ENCODE data around the gene GALC. TPM values are rescaled to one million over a fixed set of nuclear protein-coding genes. Genes with fewer than 3 reads are reported as not detected.
A peak's percentile ranks its signal among the peaks of the same experiment; 100 is the strongest.

GALC gene
- total RNA-seq, 1 experiment from 2014 or later = 0.18 TPM

GRCh38 chr14:88017535-88017934, 24.6 kb upstream of the GALC start:
- H3K9me3 ChIP-seq (ENCODE audit: low read length) = no peaks in the 10 kb centered on the region
- no peaks in the 10 kb centered on the region for H3K27me3 ChIP-seq (ENCODE audit: low read length)
- no peak overlapping the region for H3K4me2 ChIP-seq (ENCODE audit: low read length)
- DNase-seq = no peak
- CTCF ChIA-PET = interaction anchor here (0.5 kb wide), 1 partner anchor 363 kb away, joined by 3 read pairs; no protein-coding TSS in a partner anchor
- no peaks in the 10 kb centered on the region for H3K36me3 ChIP-seq (ENCODE audit: low read depth, low read length)
- no peaks in the 10 kb centered on the region for H3K79me2 ChIP-seq (ENCODE audit: low read length)
- no peaks in the 10 kb centered on the region for H3K9me2 ChIP-seq (replicated peaks; ENCODE audit: low read length)
- H3F3A ChIP-seq (ENCODE audit: low read length, unreplicated experiment) = no peaks in the 10 kb centered on the region
- H2AFZ ChIP-seq (ENCODE audit: low read length) = no peak overlapping the region
- no peak overlapping the region for H3K4me3 ChIP-seq (ENCODE audit: low read length)
- ATAC-seq = no peak
- no peaks in the 10 kb centered on the region for H4K20me1 ChIP-seq (ENCODE audit: low read length)
- no peak for TF ChIP-seq EZH2 (IDR thresholded peaks at IDR 0.05; ENCODE audit: low read length, unreplicated experiment)
- TF ChIP-seq CTCF (conservative IDR thresholded peaks at IDR 0.05; ENCODE audit: low read depth, low read length) = no peak
- TF ChIP-seq EZH2phosphoT487 (IDR thresholded peaks at IDR 0.05; ENCODE audit: borderline replicate concordance, low read length) = no peak
- intact Hi-C loops (cut with micrococcal nuclease) = loop anchor here (10.0 kb wide), 1 partner anchor 447 kb away; no protein-coding TSS in a partner anchor
- no peak overlapping the region for H3K27ac ChIP-seq (ENCODE audit: low read length)
- H3K4me1 ChIP-seq (ENCODE audit: insufficient read depth, low read length) = no peaks in the 10 kb centered on the region
- no peak overlapping the region for H3K9ac ChIP-seq (ENCODE audit: low read length)
- BruUV-seq (replicated peaks) = no TSS peak
- POLR2A ChIA-PET (ENCODE audit: unreplicated experiment) = no interaction called here

- intact Hi-C loops (cut with micrococcal nuclease) = loop anchor here (10.0 kb wide), 1 partner anchor 448 kb away; no protein-coding TSS in a partner anchor
- TF ChIP-seq CTCF (conservative IDR thresholded peaks at IDR 0.05; ENCODE audit: low read depth, low read length) = no peak
- no peak for TF ChIP-seq EZH2 (IDR thresholded peaks at IDR 0.05; ENCODE audit: low read length, unreplicated experiment)
- H3F3A ChIP-seq (ENCODE audit: low read length, unreplicated experiment) = no peaks in the 10 kb centered on the region
- no TSS peak for BruUV-seq (replicated peaks)
- no peaks in the 10 kb centered on the region for H4K20me1 ChIP-seq (ENCODE audit: low read length)
- H3K79me2 ChIP-seq (ENCODE audit: low read length) = no peaks in the 10 kb centered on the region
- POLR2A ChIA-PET (ENCODE audit: unreplicated experiment) = no interaction called here
- CTCF ChIA-PET = interaction anchor here (0.5 kb wide), 1 partner anchor 364 kb away, joined by 3 read pairs; no protein-coding TSS in a partner anchor
- H2AFZ ChIP-seq (ENCODE audit: low read length) = no peak overlapping the region
- H3K9ac ChIP-seq (ENCODE audit: low read length) = no peak overlapping the region
- H3K27ac ChIP-seq (ENCODE audit: low read length) = no peak overlapping the region
- H3K4me3 ChIP-seq (ENCODE audit: low read length) = no peak overlapping the region
- no peaks in the 10 kb centered on the region for H3K9me3 ChIP-seq (ENCODE audit: low read length)
- no peaks in the 10 kb centered on the region for H3K27me3 ChIP-seq (ENCODE audit: low read length)
- H3K4me2 ChIP-seq (ENCODE audit: low read length) = no peak overlapping the region
- no peak for ATAC-seq
- H3K36me3 ChIP-seq (ENCODE audit: low read depth, low read length) = no peaks in the 10 kb centered on the region
- no peaks in the 10 kb centered on the region for H3K9me2 ChIP-seq (replicated peaks; ENCODE audit: low read length)
- DNase-seq = no peak
- no peaks in the 10 kb centered on the region for H3K4me1 ChIP-seq (ENCODE audit: insufficient read depth, low read length)
Measured at GRCh38 chr14:88016768-88017167, 23.8 kb upstream of the GALC start.

- H2AFZ ChIP-seq (ENCODE audit: low read length) = peak overlapping the region; percentile 66; the same call in 1 of the 2 replicates
- H3K9me2 ChIP-seq (replicated peaks; ENCODE audit: low read length) = no peaks in the 10 kb centered on the region
- H3K36me3 ChIP-seq (ENCODE audit: low read depth, low read length) = no peaks in the 10 kb centered on the region
- DNase-seq (peak; percentile 84), ATAC-seq (peak; percentile 91)
- no peak overlapping the region for H3K4me3 ChIP-seq (ENCODE audit: low read length)
- H4K20me1 ChIP-seq (ENCODE audit: low read length) = no peaks in the 10 kb centered on the region
- H3F3A ChIP-seq (ENCODE audit: low read length, unreplicated experiment) = no peaks in the 10 kb centered on the region
- intact Hi-C loops (cut with micrococcal nuclease) = loop anchor here (1.0 to 10.0 kb wide), 6 partner anchors 69 to 451 kb away; no protein-coding TSS in a partner anchor
- H3K79me2 ChIP-seq (ENCODE audit: low read length) = no peaks in the 10 kb centered on the region
- ChIA-PET CTCF (interaction anchor here (0.7 to 1.6 kb wide), 4 partner anchors 153 to 546 kb away, joined by 3 read pairs; no protein-coding TSS in a partner anchor), POLR2A (ENCODE audit: unreplicated experiment) (no interaction called here)
- no peak overlapping the region for H3K9ac ChIP-seq (ENCODE audit: low read length)
- peak overlapping the region; percentile 45; the same call in 1 of the 2 replicates for H3K4me2 ChIP-seq (ENCODE audit: low read length)
- no peaks in the 10 kb centered on the region; the same call in 1 of the 2 replicates for H3K4me1 ChIP-seq (ENCODE audit: insufficient read depth, low read length)
- H3K27ac ChIP-seq (ENCODE audit: low read length) = no peak overlapping the region
- no peaks in the 10 kb centered on the region for H3K9me3 ChIP-seq (ENCODE audit: low read length)
- no peaks in the 10 kb centered on the region for H3K27me3 ChIP-seq (ENCODE audit: low read length)
- BruUV-seq (replicated peaks) = no TSS peak
- TF ChIP-seq CTCF (conservative IDR thresholded peaks at IDR 0.05; ENCODE audit: low read depth, low read length) (peak; percentile 92), EZH2phosphoT487 (IDR thresholded peaks at IDR 0.05; ENCODE audit: borderline replicate concordance, low read length) (no peak), EZH2 (IDR thresholded peaks at IDR 0.05; ENCODE audit: low read length, unreplicated experiment) (no peak)
Measured at GRCh38 chr14:88013750-88014349, 20.9 kb upstream of the GALC start.

All from PC-3 (cell line).